Testis (tissue), 3 donors: ENCODE measurements around the gene POLK. TPM values are rescaled to one million over a fixed set of nuclear protein-coding genes. Genes with fewer than 3 reads are reported as not detected.

ENCODE experiments used
- DNase-seq: peaks from one replicate; pipeline ENCODE4 v3.0.0-alpha.2; 2019
- H3K27ac ChIP-seq, 2 donors: fragments of 200-600 bp; sonication (generic); one replicate each; pipeline ENCODE4 v1.5.1; 2019
- H3K27me3 ChIP-seq: fragments of 200-600 bp; sonication (generic); one replicate; pipeline ENCODE4 v1.5.1; 2019
- H3K36me3 ChIP-seq: fragments of 200-600 bp; sonication (generic); one replicate; pipeline ENCODE4 v1.5.1; 2017; ENCODE audit warnings: low read depth; ENCODE audit errors: missing control alignments
- H3K4me1 ChIP-seq: fragments of 200-600 bp; sonication (generic); one replicate; pipeline ENCODE4 v1.5.1; 2019
- H3K4me3 ChIP-seq, 2 donors: fragments of 200-600 bp; sonication (generic); one replicate each; pipeline ENCODE4 v1.5.1; 2017 to 2019
- H3K9me3 ChIP-seq: fragments of 200-600 bp; sonication (generic); one replicate; pipeline ENCODE4 v1.5.1; 2017
- CTCF ChIP-seq, 3 experiments: fragments of 450-650 bp in 2 of 3; fragments of 200-600 bp in 1 of 3; sonication (generic) in 1 of 3; IDR thresholded peaks; one replicate each; pipeline ENCODE4 v1.5.1; 2016 to 2019; ENCODE audit warnings: antibody characterized with exemption in 3 of 3, mild to moderate bottlenecking in 2 of 3, moderate library complexity in 1 of 3
- POLR2A ChIP-seq: fragments of 450-650 bp; IDR thresholded peaks from one replicate; pipeline ENCODE4 v1.6.1; 2017; ENCODE audit warnings: antibody characterized with exemption, mild to moderate bottlenecking, moderate library complexity
- WGBS, 2 donors: methylation state at CpG; one replicate each; pipeline ENCODE4 v1.1.5; 2018; 5-methylcytosine and 5-hydroxymethylcytosine counted together
- intact Hi-C: fragments of 100-400 bp; cut with DNase I; formaldehyde crosslinking; loops from one replicate; pipeline ENCODE4 v1.15.1; 2023; ENCODE audit warnings: low total_unique reads
- polyA plus RNA-seq: library from polyadenylated mRNA; stranded (reverse); fragments of 350-450 nt; fragmentation: Illumina TruSeq; extraction: RNeasy Lipid Tissue Mini Kit (QIAGEN cat#74804); gene quantifications from one replicate; pipeline ENCODE4 v1.2.3, GENCODE V29; 2014; ENCODE audit warnings: low read depth, low replicate concordance; ENCODE audit not compliant: insufficient read depth
- total RNA-seq, 2 donors: library from RNA; depleted of rRNA; stranded (reverse); fragments of >200 nt; gene quantifications; one replicate each; pipeline ENCODE4 v1.2.3, GENCODE V29; 2016

POLK gene
- total and polyA plus RNA-seq, 3 donors from 2014 or later: 23.3 to 56.7 (median 41.0) TPM

- intact Hi-C loops: no loop called here
- Histone ChIP-seq H3K4me1 (no peaks in the 10 kb centered on the region), H3K36me3 (no peaks in the 10 kb centered on the region), H3K27ac (no peak overlapping the region), H3K27me3 (no peaks in the 10 kb centered on the region), H3K4me3 (no peak overlapping the region), H3K9me3 (no peaks in the 10 kb centered on the region)
- no peak for DNase-seq
- TF ChIP-seq POLR2A: no peak
- TF ChIP-seq CTCF (IDR thresholded peaks at IDR 0.05): no peak
- 91 to 92% methylated on average over 2 of the region's 2 CpGs for WGBS, 2 donors
Observed at GRCh38 chr5:75534734-75535133, 23.0 kb downstream of the POLK start.

GRCh38 chr5:75536147-75536546 is 24.5 kb downstream of the POLK start:
- 86% methylated on average over 3 of the region's 3 CpGs; no CpG with 5 or more reads in 1 of the 2 donors for WGBS, 2 donors
- H3K9me3 ChIP-seq: no peaks in the 10 kb centered on the region
- TF ChIP-seq CTCF (IDR thresholded peaks at IDR 0.05) (no peak), POLR2A (no peak)
- no peaks in the 10 kb centered on the region for H3K4me1 ChIP-seq
- H3K27me3 ChIP-seq: no peaks in the 10 kb centered on the region
- H3K4me3 ChIP-seq: no peak overlapping the region
- no peaks in the 10 kb centered on the region for H3K36me3 ChIP-seq
- no peak overlapping the region for H3K27ac ChIP-seq
- DNase-seq: no peak
- intact Hi-C loops: no loop called here

DNA sequence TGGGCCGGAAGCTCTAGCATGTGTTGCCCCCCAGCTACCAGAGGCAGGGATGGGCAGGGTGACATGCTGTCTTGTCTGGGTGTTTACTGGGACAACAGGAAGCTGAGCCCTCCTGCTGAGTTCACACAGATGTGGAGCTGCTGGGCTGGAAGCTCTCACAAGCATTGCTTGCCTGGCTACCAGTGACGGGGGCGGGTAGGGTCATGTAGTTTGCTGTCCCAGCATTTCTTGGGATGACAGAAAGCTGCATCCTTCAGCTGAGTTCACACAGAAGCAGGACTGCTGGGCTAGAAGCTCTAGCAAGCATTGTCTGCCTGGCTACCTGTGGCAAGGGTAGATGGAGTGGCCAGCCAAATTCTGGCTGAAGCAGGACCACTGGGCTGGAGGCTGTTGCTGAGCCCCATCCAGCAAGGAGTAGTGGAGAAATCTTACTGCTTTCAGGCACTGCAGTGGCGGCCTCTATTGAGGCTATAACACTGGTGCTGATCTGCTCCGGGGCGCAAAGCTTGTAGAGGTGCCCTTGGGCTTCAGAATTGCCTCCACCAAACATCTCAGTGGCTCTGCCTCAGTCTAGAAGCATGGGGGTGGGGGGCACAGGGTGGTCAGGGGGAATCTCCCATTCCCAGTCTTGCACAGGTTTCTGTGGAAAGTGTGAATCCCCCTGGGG is 25.1 kb downstream of the POLK start:
- TF ChIP-seq CTCF (IDR thresholded peaks at IDR 0.05): no peak
- no peak for TF ChIP-seq POLR2A
- H3K36me3 ChIP-seq: no peaks in the 10 kb centered on the region
- no peaks in the 10 kb centered on the region for H3K4me1 ChIP-seq
- no peaks in the 10 kb centered on the region for H3K27me3 ChIP-seq
- no peak for DNase-seq
- H3K9me3 ChIP-seq: no peaks in the 10 kb centered on the region
- 97 to 100% methylated on average over 2 to 6 of the region's 6 CpGs for WGBS, 2 donors
- H3K27ac ChIP-seq: no peak overlapping the region
- intact Hi-C loops: no loop called here
- no peak overlapping the region for H3K4me3 ChIP-seq

DNA sequence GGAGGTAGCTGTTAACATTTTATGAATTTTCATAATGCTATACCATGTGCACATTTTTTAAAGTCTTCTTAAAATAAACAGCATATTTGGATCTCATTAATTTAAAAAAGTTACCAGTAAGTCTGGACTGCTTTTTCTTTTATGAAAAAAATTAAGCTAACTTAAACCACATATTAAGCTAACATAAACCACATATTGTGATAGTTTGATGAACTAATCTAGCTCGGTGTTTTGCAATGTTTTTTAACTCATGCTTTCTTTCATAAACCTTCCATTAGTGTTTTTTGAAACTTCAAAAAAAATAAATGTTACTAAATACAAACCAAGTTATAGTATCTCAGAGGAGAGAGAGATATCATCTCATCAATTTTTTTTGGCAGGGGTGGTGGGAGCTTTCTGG is 26.5 kb downstream of the POLK start:
- Histone ChIP-seq H3K4me3 (no peak overlapping the region), H3K4me1 (no peaks in the 10 kb centered on the region), H3K36me3 (no peaks in the 10 kb centered on the region), H3K27ac (no peak overlapping the region), H3K27me3 (no peaks in the 10 kb centered on the region), H3K9me3 (no peaks in the 10 kb centered on the region)
- intact Hi-C loops: no loop called here
- DNase-seq: no peak
- TF ChIP-seq CTCF (IDR thresholded peaks at IDR 0.05) (no peak), POLR2A (no peak)
- WGBS, 2 donors: 82% methylated on average over 1 of the region's 1 CpG

GRCh38 chr5:75545131-75545530 is 33.4 kb downstream of the POLK start:
- no peaks in the 10 kb centered on the region for H3K36me3 ChIP-seq
- H3K27me3 ChIP-seq: no peaks in the 10 kb centered on the region
- TF ChIP-seq POLR2A (no peak), CTCF (IDR thresholded peaks at IDR 0.05) (no peak)
- H3K27ac ChIP-seq: no peak overlapping the region
- intact Hi-C loops: no loop called here
- DNase-seq: no peak
- no peak overlapping the region for H3K4me3 ChIP-seq
- H3K9me3 ChIP-seq: no peaks in the 10 kb centered on the region
- 78 to 79% methylated on average over 2 of the region's 2 CpGs for WGBS, 2 donors
- no peaks in the 10 kb centered on the region for H3K4me1 ChIP-seq
